Measurements from ENCODE around the gene KCNQ1.

Gene KCNQ1

DNA sequence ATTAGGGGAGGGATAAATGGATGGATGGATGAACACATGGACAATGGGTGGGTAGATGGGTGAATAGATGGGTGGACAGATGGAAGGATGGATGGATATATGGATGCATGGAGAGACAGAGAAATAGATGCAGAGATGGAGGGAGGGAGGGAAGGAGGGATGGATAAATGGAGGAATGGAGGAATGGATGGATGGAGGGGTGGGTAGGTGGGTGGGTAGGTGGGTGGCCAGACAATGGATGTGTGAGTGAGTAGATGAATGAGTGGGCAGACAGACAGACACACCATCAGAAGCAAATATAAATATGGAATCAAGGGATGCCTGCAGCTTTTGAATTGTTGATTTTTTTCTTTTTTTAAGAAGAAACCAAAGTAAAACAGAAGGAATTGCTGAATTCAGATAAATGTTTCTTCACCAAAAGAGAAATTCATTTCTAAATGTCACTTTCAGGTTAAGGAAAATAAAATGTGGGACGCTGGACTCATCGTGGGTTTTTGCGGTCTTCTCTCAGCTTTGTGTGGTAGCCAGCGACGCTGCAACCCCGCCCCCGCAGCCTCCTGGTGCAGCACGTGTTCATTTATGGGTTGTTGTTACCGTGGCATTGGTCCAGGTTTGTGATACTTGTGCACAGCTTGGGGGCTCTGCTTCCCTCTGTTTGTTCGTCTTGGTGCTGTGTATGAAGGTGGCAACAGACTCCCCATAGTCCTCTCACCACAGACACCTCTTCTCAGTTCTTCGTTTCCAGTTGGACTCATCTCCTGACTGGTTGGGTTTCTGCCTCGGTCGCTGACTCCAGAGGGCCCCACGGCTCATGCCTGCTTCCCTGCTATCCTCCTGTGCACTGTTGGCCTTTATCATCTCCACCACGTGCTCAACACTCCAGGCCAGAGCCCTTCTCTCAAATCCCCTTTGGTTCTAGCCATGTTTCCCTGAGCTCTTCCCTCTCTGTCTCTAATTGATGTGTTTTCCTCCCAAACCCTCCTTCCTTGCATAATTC lies 364.3 kb downstream of the KCNQ1 start:
- no peak for DNase-seq (ENCODE audit: low spot score)

DNA sequence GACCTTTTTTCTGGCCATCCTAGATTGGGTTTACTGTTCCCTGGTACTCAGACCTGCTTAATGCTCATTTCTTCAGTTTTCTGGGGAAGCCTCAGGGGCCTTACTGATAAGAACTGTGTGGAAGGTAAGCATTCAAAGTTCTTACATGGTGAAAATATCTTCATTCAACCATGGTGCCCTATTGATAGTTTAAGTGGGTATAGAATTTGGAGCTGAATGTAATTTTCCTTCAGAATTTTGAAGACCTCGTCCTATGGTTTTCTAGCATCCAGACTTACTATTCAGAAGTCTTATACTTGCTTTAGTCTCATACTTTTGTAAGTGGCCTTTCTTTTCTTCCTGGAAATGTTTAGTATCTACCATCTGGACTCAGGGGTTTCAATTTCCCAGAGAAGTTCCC lies 365.0 kb downstream of the KCNQ1 start:
- no peak for DNase-seq (ENCODE audit: low spot score)

- DNase-seq (ENCODE audit: low spot score): no peak
These were observed 365.8 kb downstream of the KCNQ1 start for GRCh38 chr11:2810411-2811205.

GRCh38 chr11:2811206-2812091 lies 366.6 kb downstream of the KCNQ1 start:
- DNase-seq (ENCODE audit: low spot score): no peak

DNA sequence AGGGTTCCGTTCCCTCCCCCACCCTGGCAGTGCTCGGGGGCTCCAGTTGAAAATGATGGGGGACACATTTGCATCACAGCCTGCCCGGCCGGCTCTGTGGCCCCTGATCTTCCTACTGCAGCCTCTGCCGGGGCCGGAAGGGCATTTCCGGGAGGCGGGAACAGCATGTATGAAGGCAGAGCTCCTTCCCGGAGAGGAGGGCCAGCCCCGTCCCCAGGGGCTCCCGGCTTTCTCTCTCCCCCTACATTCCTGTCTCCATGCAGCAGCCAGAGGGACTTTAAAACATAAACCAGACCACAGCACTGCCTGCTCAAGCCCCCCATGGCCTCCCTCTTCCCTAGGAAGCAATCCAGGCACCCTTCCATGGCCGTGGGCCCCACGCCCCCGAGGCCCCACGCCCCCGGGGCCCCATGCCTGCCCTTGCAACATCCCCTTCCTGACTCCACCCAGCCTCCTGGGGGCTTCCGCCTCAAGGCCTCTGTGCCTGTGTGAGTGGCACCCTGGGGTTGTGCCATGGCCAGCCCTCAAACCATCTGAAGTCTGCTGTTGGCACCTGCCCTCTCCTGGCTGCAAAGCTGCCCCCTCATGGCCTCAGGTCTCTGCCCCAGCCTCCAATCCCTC lies 367.7 kb downstream of the KCNQ1 start:
- no peak for DNase-seq (ENCODE audit: low spot score)

DNA sequence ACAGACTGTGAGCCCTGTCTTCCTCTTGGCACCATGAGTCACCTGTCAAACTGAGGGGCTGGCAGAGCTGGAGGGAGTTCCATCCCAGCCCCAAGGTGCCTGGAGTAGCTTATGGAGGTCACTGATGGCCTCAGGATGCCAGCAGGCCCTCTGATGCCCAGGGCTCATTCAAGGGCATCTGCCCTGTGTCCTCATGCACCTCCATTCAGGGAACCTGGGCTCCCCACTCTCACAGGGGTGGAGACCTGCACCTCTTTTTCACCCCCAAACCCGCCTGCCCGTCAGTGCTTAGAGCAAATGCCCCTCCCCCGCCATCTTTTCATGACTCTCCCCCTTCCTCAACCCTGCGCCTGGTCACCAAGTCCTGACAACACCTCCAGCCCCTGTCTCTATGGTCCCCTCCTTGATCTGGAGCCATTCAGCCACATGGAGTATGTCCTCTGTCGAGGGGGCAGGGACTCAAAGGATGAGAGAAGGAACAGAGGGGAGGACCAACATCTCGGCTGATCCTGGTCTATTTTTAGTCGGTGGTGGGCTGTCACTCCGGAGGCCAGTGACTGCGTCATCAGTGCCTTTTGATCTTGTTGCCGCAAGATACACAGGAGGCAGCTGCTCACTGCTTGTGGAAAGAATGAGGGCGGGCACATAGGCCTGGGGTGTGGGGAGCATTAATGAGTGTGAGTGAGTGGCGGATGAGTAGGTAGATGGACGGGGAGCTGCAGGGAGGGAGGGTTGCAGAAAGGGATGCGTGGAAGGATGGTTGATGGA lies 368.5 kb downstream of the KCNQ1 start:
- DNase-seq (ENCODE audit: low spot score): no peak

GRCh38 chr11:2813968-2814367 lies 369.2 kb downstream of the KCNQ1 start:
- no peak for DNase-seq (ENCODE audit: low spot score)

- DNase-seq (ENCODE audit: low spot score): no peak
These were observed 369.9 kb downstream of the KCNQ1 start for GRCh38 chr11:2814751-2815150.

DNA sequence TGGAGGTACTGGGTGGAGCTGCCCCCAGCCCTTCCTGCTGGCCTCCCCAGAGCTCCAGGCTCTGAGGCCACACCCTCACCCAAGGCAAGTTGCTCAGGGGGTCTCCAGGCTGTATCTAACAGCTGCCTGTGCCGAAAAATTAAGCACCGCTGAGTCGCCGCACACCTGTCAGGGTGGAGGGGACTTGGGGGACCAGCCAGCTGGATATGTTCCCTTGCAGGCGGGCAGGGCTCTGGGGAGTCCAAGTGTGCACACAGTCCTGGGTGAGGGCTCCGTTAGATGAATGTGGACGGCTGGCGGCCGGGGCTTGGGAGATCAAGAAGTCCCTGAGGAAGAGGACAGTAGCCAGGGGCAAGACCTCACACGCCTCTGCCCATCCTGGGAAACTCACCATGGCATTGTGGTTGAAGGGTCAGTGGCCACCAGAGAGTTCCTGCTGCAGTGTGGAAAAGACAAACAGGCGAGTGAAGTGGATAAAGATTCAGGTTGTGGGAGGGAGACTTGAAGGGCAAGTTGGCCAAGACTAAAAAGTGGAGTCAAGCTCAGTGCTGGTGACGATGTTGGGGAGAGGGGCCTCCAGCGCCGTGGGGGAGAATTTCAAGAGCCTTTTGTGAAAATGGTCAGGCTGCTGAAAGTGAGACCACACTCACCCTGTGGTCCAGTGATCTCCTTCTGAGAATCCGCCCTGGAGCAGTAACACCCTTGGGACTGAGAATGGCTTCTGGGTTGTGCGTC lies 371.1 kb downstream of the KCNQ1 start:
- DNase-seq (ENCODE audit: low spot score): no peak

DNA sequence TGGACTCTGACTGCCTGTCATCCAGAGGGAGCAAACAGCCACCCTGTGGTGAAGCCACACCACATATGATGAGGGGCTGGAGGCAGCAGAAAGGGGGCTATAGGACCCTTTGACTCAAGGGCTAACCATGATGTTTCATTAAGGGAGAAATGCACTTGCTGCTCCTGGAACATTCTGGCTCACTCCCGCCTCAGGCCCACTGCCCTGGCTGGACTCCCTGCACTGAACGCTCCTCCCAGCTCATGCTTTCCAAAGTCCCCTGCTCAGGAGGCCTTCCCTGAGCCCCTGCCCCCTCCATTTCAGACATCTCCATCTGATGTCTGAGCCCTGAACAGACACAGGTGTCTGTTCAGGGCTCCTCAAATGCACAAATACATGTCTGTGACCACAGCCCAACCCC lies 371.7 kb downstream of the KCNQ1 start:
- DNase-seq (ENCODE audit: low spot score): no peak

GRCh38 chr11:2816941-2817421 lies 372.2 kb downstream of the KCNQ1 start:
- DNase-seq (ENCODE audit: low spot score): no peak

- no peak for DNase-seq (ENCODE audit: low spot score)
These were observed 372.6 kb downstream of the KCNQ1 start for GRCh38 chr11:2817431-2817830.

DNA sequence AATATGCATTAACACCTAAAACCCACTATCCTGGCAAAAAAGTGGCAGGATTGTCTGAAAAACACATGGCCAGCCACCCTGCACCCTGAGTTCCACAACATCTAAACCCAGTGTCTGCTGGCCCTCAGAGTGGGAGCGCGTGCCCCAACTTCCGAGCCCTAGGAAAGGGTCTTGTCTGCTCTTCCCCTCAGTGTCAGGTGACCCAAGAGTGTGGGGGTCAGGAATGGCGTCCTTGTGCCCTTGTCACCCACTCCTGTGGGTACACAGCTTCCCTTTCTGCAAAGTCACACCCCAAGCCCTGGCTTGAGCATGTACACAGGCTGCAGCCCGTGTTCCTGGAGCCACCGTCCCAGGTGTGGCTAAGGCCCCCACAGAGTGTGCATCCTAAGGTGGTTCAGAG lies 373.2 kb downstream of the KCNQ1 start:
- DNase-seq (ENCODE audit: low spot score): no peak

DNA sequence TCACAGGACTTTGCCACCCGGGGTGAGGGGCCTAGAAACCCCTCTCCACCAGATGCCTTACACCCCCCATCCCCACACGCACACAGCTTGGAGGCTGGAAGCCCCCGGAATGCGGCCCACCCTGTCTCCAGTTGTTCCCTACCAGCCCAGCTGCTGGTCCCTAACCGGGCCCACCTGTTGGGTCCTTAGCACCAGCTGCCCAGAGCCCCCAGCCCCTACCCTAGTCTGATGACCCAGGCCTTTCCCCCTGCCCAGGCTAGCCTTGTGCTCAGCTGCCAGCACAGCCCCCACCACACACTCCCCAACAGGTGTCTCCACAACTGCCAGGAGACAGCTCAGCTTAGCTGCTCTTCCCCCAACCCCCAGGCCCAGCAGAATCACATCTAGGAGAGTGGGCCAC lies 373.7 kb downstream of the KCNQ1 start:
- no peak for DNase-seq (ENCODE audit: low spot score)

GRCh38 chr11:2819316-2819715 lies 374.5 kb downstream of the KCNQ1 start:
- DNase-seq (ENCODE audit: low spot score): no peak

DNA sequence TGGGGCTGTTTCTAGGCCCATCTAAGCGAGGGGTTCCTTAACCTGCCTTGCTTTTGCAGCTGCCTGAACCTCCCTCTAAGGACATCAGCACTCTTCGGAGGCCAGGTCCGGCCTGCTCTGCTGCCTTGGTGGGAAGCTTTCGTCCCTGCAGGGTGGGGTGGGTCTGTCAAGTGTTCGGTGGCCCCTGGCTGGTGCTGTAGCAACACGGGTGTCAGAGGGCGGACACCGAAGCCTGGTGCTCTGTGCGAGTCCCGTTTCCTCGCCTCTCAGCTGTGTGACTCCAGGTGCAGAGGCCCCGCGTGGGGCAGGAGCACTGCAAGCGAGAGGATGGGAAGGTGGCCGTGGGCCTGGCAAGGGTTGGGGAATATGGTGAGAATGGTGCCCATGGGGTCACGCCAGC lies 376.2 kb downstream of the KCNQ1 start:
- no peak for DNase-seq (ENCODE audit: low spot score)

- no peak for DNase-seq (ENCODE audit: low spot score)
These were observed 377.1 kb downstream of the KCNQ1 start for GRCh38 chr11:2821891-2822290.

GRCh38 chr11:2824851-2825250 lies 380.0 kb downstream of the KCNQ1 start:
- no peak for DNase-seq (ENCODE audit: low spot score)

DNA sequence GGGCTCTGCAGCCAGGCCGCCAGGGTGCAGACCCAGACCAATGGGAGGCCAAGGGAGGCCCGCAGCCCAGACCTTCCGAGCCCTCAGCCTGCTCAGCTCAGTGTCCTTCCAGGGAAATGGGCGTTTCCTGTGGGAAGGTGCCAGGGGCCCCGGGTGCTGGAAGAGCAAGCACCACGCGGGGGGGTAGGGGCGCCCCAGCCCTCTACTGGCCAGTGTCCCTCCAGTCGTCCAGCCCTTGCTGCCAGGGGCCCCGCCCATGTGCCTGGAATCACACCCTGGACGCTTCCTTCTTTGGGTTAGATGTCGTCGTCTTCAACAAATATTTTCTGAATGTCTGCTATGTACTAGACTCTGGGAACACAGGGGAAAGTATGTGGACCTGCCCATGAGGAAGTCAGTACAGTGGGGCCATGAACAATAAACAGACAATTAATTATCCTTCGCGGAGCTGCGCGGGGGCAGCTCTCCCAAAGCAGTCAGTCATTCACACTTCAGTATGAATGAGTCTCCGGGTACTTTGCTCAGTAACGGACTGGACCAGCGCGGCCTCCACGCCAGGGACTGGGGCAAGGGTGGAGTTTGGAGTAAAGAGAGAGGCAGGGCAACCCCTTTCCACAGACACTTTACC lies 380.6 kb downstream of the KCNQ1 start:
- no peak for DNase-seq (ENCODE audit: low spot score)
